Mesothelial cell of epicardium (in vitro differentiated cells): ENCODE results near the gene CDKAL1. TPM values are rescaled to one million over a fixed set of nuclear protein-coding genes. Genes with fewer than 3 reads are reported as not detected.
A peak's percentile ranks its signal among the peaks of the same experiment; 100 is the strongest.
"Not testable (repeated sequence)": the region's sequence is repeated elsewhere in the genome, so short reads cannot be mapped to it uniquely, and the experiment has no call there.

Experiments used
- DNase-seq, 2 experiments: peaks; one replicate each; pipeline ENCODE4 v3.0.0; 2021; ENCODE audit warnings: low spot score in 2 of 2; ENCODE audit not compliant: unreplicated experiment in 2 of 2
- H3K27ac Mint-ChIP-seq: 2 replicates; pipeline ENCODE4 v1.8.0; 2021; ENCODE audit warnings: mixed read lengths
- H3K27me3 Mint-ChIP-seq: 2 replicates; pipeline ENCODE4 v1.8.0; 2021; ENCODE audit warnings: low read depth, mixed read lengths
- H3K36me3 Mint-ChIP-seq: 2 replicates; pipeline ENCODE4 v1.8.0; 2021; ENCODE audit warnings: mixed read lengths
- H3K4me1 Mint-ChIP-seq: 2 replicates; pipeline ENCODE4 v1.8.0; 2021; ENCODE audit warnings: mixed read lengths
- H3K4me3 Mint-ChIP-seq: 2 replicates; pipeline ENCODE4 v1.8.0; 2021; ENCODE audit warnings: mild to moderate bottlenecking, moderate library complexity, mixed read lengths
- H3K9me3 Mint-ChIP-seq: 2 replicates; pipeline ENCODE4 v1.8.0; 2021; ENCODE audit warnings: mixed read lengths
- total RNA-seq: library from RNA; stranded (reverse); gene quantifications from 3 replicates; pipeline ENCODE4 v1.2.1, GENCODE V29; 2021
- TF ChIP-seq, protein P1 (sequence below): fragments of 200-600 bp; sonication (generic); IDR thresholded peaks from one replicate; pipeline ENCODE4 v1.5.0; 2021; ENCODE audit warnings: antibody characterized with exemption; ENCODE audit not compliant: unreplicated experiment

CDKAL1 gene
- total RNA-seq, 1 donor from 2014 or later, result 22.6 TPM

DNA sequence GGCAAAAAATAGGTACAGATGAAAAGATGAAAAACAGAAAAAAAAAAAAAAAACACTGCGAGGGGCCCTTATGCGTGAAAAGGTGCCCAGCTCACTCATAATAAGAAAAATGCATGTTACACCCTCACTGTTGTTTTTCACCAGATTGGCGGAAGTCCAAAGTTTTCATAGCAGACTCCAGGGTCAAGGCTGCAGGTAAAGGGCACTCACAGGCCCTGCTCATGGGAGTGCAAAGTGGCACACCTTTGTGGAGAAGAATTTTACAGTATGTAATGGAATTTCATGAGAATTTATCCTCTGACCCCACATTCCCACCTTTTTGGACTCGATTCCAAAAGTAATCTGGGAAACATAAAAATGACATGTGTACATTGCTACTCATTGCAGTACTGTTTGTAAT lies 108.2 kb downstream of the CDKAL1 start:
- Mint-ChIP-seq H3K9me3 (no peaks in the 10 kb centered on the region), H3K27ac (no peak overlapping the region), H3K36me3 (peaks cover 8% of the 10 kb centered on the region), H3K4me1 (peaks cover 16% of the 10 kb centered on the region), H3K4me3 (no peak overlapping the region), H3K27me3 (no peaks in the 10 kb centered on the region)
- no peak for DNase-seq
- TF ChIP-seq, protein P1, sequence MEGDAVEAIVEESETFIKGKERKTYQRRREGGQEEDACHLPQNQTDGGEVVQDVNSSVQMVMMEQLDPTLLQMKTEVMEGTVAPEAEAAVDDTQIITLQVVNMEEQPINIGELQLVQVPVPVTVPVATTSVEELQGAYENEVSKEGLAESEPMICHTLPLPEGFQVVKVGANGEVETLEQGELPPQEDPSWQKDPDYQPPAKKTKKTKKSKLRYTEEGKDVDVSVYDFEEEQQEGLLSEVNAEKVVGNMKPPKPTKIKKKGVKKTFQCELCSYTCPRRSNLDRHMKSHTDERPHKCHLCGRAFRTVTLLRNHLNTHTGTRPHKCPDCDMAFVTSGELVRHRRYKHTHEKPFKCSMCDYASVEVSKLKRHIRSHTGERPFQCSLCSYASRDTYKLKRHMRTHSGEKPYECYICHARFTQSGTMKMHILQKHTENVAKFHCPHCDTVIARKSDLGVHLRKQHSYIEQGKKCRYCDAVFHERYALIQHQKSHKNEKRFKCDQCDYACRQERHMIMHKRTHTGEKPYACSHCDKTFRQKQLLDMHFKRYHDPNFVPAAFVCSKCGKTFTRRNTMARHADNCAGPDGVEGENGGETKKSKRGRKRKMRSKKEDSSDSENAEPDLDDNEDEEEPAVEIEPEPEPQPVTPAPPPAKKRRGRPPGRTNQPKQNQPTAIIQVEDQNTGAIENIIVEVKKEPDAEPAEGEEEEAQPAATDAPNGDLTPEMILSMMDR, result no peak

DNA sequence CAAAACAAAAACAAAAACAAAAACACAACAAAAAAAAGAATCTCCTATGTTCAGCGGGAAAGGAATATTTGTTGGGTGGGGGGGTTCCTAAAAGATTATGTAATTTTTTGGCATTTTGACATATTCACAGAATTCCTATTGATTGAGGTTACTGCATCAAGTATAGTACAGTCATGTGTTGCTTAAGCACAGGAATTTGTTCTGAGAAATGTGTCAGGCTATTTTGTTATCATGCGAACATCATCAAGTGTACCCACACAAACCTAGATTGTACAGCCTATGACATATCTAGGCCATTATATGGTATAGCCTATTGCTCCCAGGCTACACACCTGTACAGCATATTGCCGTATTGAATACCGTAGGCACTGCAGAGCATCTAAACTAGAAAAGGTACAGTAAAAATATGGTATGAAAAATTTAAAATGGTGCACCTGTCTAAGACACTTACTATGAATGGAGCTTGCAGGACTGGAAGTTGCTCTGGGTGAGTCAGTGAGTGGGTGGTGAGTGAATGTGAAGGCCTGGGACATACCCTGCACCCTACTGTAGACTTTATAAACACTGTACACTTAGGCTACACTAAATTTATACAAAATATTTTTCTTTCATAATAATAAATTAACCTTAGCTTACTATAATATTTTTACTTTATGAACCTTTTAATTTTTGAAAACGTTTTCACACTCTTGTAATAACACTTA lies 110.6 kb downstream of the CDKAL1 start:
- Mint-ChIP-seq H3K27me3 (no peaks in the 10 kb centered on the region), H3K4me1 (peaks cover 15% of the 10 kb centered on the region), H3K36me3 (peaks cover 9% of the 10 kb centered on the region), H3K27ac (no peak overlapping the region), H3K4me3 (no peak overlapping the region), H3K9me3 (peaks cover 2% of the 10 kb centered on the region)
- no peak for DNase-seq
- TF ChIP-seq, protein P1, result no peak

DNA sequence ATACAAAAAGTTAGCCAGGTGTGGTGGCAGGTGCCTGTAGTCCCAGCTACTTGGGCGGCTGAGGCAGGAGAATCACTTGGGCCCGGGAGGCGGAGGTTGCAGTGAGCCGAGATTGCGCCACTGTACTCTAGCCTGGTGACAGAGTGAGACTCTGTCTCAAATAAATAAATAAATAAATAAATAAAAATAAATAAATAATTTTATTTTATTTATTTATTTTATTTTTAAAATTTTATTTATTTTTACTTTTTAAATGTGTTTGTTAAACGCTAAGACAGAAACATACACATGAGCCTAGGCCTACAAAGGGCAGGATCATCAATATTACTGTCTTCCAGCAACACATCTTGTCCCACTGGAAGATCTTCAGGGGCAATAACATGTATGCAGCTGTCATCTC lies 111.3 kb downstream of the CDKAL1 start:
- H3K27me3 Mint-ChIP-seq, DNase-seq, H3K27ac Mint-ChIP-seq, H3K4me3 Mint-ChIP-seq, H3K4me1 Mint-ChIP-seq, H3K9me3 Mint-ChIP-seq: not testable (repeated sequence)
- peaks cover 11% of the 10 kb centered on the region for H3K36me3 Mint-ChIP-seq

DNA sequence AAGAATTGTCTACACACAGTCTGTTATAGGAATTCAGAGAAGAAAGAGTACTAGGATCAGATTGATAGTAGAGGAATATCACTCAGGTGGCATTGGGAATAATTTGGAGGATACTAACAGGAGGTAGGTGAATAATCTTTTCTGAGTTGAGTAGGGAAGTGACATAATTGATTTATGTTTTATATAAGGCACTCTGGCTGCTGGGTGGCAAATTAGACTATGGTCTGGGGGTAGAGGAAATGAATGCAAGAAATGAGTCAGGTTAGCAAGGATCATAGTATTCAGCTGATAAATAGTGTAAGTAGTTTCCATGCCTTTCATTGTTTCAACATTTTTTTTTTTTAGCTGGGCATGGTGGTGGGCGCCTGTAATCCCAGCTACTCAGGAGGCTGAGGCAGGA lies 113.3 kb downstream of the CDKAL1 start:
- no peak overlapping the region for H3K27ac Mint-ChIP-seq
- no peaks in the 10 kb centered on the region for H3K27me3 Mint-ChIP-seq
- no peak for DNase-seq
- no peak overlapping the region for H3K4me3 Mint-ChIP-seq
- H3K4me1 Mint-ChIP-seq, result peaks cover 11% of the 10 kb centered on the region
- peaks cover 9% of the 10 kb centered on the region for H3K9me3 Mint-ChIP-seq
- TF ChIP-seq, protein P1, result no peak
- peaks cover 14% of the 10 kb centered on the region for H3K36me3 Mint-ChIP-seq

DNA sequence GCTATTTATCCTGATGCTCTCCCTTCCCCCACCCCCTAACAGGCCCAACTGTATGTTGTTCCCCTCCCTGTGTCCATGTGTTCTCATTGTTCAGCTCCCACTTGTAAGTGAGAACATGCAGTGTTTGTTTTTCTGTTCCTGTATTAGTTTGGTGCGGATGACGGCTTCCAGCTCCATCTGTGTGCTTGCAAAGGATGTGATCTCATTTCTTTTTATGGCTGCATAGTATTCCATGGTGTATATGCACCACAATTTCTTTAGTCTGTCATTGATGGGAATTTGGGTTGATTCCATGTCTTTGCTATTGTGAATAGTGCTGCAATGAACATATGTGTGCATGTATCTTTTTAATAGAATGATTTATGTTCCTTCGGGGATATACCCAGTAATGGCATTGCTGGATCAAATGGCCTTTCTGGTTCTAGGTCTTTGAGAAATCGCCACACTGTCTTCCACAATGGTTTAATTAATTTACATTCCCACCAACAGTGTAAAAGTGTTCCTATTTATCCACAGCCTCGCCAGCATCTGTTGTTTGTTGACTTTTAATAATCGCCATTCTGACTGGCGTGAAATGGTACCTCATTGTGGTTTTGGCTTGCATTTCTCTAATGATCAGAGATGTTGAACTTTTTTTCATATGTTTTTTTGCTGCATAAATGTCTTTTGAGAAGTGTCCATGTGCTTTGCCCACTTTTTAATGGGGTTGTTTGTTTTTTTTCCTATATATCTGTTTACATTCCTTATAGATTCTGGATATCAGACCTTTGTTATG lies 115.6 kb downstream of the CDKAL1 start:
- Mint-ChIP-seq H3K4me1 (peaks cover 24% of the 10 kb centered on the region), H3K36me3 (peaks cover 22% of the 10 kb centered on the region)
- H3K27ac Mint-ChIP-seq, H3K9me3 Mint-ChIP-seq, DNase-seq, H3K4me3 Mint-ChIP-seq, H3K27me3 Mint-ChIP-seq: not testable (repeated sequence)

DNA sequence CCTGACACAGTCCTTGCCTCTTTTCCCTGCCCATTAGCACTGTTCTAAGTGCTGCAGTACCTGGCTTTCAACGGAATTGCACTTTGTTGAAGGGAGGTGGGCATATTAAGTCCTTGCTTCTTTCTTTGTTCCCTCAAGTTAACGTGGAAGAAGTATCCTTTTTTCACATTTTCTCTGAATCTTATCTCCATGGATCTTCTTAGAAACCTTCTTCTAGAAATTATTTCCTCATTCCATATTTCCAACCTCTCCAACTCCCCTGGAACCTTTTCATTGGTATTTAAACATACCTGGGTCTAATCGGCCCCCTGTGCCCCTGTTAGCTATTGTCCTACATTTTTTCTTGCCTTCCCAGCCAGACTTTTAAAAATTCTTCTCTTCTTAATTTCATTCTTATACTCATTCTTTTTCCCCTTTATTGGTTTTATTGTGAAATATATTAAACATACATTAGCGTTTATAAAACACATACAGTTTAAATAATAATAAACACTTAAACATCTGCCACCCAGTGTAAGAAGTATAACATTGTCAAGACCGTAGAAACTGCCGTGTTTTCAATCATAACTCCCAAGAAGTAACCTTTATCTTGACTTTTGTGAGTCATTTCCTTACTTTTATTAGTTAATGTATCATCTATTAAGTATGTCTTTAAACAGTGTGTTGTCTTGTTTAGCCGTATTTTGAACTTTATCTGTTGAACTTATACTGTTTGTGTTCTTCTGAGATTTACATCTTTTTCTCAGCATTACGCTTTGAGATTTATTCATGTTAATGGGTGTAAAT lies 118.2 kb downstream of the CDKAL1 start:
- DNase-seq, result no peak
- H3K4me3 Mint-ChIP-seq, result no peak overlapping the region
- TF ChIP-seq, protein P1, result no peak
- peaks cover 39% of the 10 kb centered on the region for H3K4me1 Mint-ChIP-seq
- H3K9me3 Mint-ChIP-seq, result peaks cover 9% of the 10 kb centered on the region
- peaks cover 20% of the 10 kb centered on the region for H3K36me3 Mint-ChIP-seq
- peak overlapping the region; percentile 88 for H3K27ac Mint-ChIP-seq
- H3K27me3 Mint-ChIP-seq, result no peaks in the 10 kb centered on the region
